Measurements from ENCODE around the gene CCDC146.

DNA sequence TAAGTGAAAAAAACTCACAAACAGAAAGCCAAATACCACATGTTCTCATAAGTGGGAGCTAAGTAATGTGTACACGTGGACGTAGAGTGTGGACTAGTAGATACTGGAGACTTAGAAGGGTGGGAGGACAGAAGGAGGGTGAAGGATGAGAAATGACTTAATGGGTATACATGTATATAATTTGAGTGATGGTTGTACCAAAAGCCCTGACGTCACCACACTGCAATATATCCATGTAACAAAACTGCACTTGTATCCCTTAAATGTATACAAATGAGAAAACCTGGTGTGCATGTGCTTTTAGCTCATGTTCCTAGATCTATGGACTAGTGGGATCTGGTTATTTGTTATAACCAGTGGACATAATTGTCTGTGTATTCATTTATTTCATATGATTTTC is 125.7 kb downstream of the CCDC146 start:
- no peak for TF ChIP-seq GATA2 (IDR thresholded peaks at IDR 0.05; ENCODE audit: low read depth, low read length)
- TF ChIP-seq GATA3 (IDR thresholded peaks at IDR 0.05; ENCODE audit: low read depth, low read length), result no peak

Measured in SH-SY5Y (cell line).